ENCODE data around the gene SLC30A7.

The SLC30A7 gene

GRCh38 chr1:100976936-100977335, 81.0 kb downstream of the SLC30A7 start:
- no peaks in the 10 kb centered on the region for H3F3A ChIP-seq (ENCODE audit: insufficient read depth, low read length)
- H3K27ac ChIP-seq (ENCODE audit: low read length), result no peak overlapping the region
- H3K36me3 ChIP-seq (replicated peaks; ENCODE audit: insufficient read depth, low read length), result no peaks in the 10 kb centered on the region
- no peak overlapping the region for H3K9ac ChIP-seq (ENCODE audit: low read length)
- H3K4me2 ChIP-seq (ENCODE audit: low read depth, low read length), result no peak overlapping the region
- TF ChIP-seq EZH2phosphoT487 (IDR thresholded peaks at IDR 0.05; ENCODE audit: low read length), result no peak
- no peak for TF ChIP-seq EZH2 (optimal IDR thresholded peaks at IDR 0.05; ENCODE audit: low read depth, low read length)
- TF ChIP-seq CTCF (IDR thresholded peaks at IDR 0.05; ENCODE audit: low read length), result no peak
- H3K27me3 ChIP-seq (replicated peaks; ENCODE audit: insufficient read depth, low read length), result no peaks in the 10 kb centered on the region
- no peaks in the 10 kb centered on the region for H3K79me2 ChIP-seq (ENCODE audit: low read length)
- DNase-seq, result no peak
- no peaks in the 10 kb centered on the region for H3K4me1 ChIP-seq (ENCODE audit: low read length)
- no peaks in the 10 kb centered on the region for H3K9me3 ChIP-seq (replicated peaks; ENCODE audit: insufficient read depth, low read length)
- H3K9me2 ChIP-seq (replicated peaks; ENCODE audit: insufficient read depth, low read length), result no peaks in the 10 kb centered on the region
- H2AFZ ChIP-seq (ENCODE audit: low read length), result no peak overlapping the region
- no peak overlapping the region for H3K4me3 ChIP-seq (ENCODE audit: low read length)
- H4K20me1 ChIP-seq (ENCODE audit: insufficient read depth, low read length), result no peaks in the 10 kb centered on the region

- H4K20me1 ChIP-seq (ENCODE audit: insufficient read depth, low read length), result no peaks in the 10 kb centered on the region
- no peaks in the 10 kb centered on the region for H3K79me2 ChIP-seq (ENCODE audit: low read length)
- H2AFZ ChIP-seq (ENCODE audit: low read length), result no peak overlapping the region
- no peak overlapping the region for H3K9ac ChIP-seq (ENCODE audit: low read length)
- H3K9me3 ChIP-seq (replicated peaks; ENCODE audit: insufficient read depth, low read length), result no peaks in the 10 kb centered on the region
- H3K4me3 ChIP-seq (ENCODE audit: low read length), result no peak overlapping the region
- H3K4me1 ChIP-seq (ENCODE audit: low read length), result no peaks in the 10 kb centered on the region
- no peak for TF ChIP-seq CTCF (IDR thresholded peaks at IDR 0.05; ENCODE audit: low read length)
- no peak overlapping the region for H3K27ac ChIP-seq (ENCODE audit: low read length)
- no peaks in the 10 kb centered on the region for H3F3A ChIP-seq (ENCODE audit: insufficient read depth, low read length)
- no peak for DNase-seq
- H3K36me3 ChIP-seq (replicated peaks; ENCODE audit: insufficient read depth, low read length), result no peaks in the 10 kb centered on the region
- no peaks in the 10 kb centered on the region for H3K27me3 ChIP-seq (replicated peaks; ENCODE audit: insufficient read depth, low read length)
- H3K9me2 ChIP-seq (replicated peaks; ENCODE audit: insufficient read depth, low read length), result no peaks in the 10 kb centered on the region
- H3K4me2 ChIP-seq (ENCODE audit: low read depth, low read length), result no peak overlapping the region
Observed at GRCh38 chr1:100979631-100980030, 83.7 kb downstream of the SLC30A7 start.

- no peaks in the 10 kb centered on the region for H3F3A ChIP-seq (ENCODE audit: insufficient read depth, low read length)
- no peaks in the 10 kb centered on the region for H3K4me1 ChIP-seq (ENCODE audit: low read length)
- no peaks in the 10 kb centered on the region for H3K79me2 ChIP-seq (ENCODE audit: low read length)
- no peak overlapping the region for H3K4me3 ChIP-seq (ENCODE audit: low read length)
- no peak overlapping the region for H2AFZ ChIP-seq (ENCODE audit: low read length)
- no peaks in the 10 kb centered on the region for H3K9me2 ChIP-seq (replicated peaks; ENCODE audit: insufficient read depth, low read length)
- H3K9me3 ChIP-seq (replicated peaks; ENCODE audit: insufficient read depth, low read length), result no peaks in the 10 kb centered on the region
- DNase-seq, result no peak
- H3K27ac ChIP-seq (ENCODE audit: low read length), result no peak overlapping the region
- H4K20me1 ChIP-seq (ENCODE audit: insufficient read depth, low read length), result no peaks in the 10 kb centered on the region
- TF ChIP-seq EZH2 (optimal IDR thresholded peaks at IDR 0.05; ENCODE audit: low read depth, low read length) (no peak), CTCF (IDR thresholded peaks at IDR 0.05; ENCODE audit: low read length) (no peak), EZH2phosphoT487 (IDR thresholded peaks at IDR 0.05; ENCODE audit: low read length) (no peak)
- H3K4me2 ChIP-seq (ENCODE audit: low read depth, low read length), result no peak overlapping the region
- no peaks in the 10 kb centered on the region for H3K27me3 ChIP-seq (replicated peaks; ENCODE audit: insufficient read depth, low read length)
- no peak overlapping the region for H3K9ac ChIP-seq (ENCODE audit: low read length)
- no peaks in the 10 kb centered on the region for H3K36me3 ChIP-seq (replicated peaks; ENCODE audit: insufficient read depth, low read length)
Observed at GRCh38 chr1:100982793-100983192, 86.9 kb downstream of the SLC30A7 start.

Measured in MM.1S (cell line).